ENCODE results near the gene OR4C16.

The OR4C16 gene, protein sequence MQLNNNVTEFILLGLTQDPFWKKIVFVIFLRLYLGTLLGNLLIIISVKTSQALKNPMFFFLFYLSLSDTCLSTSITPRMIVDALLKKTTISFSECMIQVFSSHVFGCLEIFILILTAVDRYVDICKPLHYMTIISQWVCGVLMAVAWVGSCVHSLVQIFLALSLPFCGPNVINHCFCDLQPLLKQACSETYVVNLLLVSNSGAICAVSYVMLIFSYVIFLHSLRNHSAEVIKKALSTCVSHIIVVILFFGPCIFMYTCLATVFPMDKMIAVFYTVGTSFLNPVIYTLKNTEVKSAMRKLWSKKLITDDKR

GRCh38 chr11:55571828-55572227 is at the start of gene OR4C16:
Gene OR4C16, plus strand, starts transcription at chr11:55572128. Its CDS starts 0 bp downstream, at chr11:55572128.
- Histone ChIP-seq H3K27me3 (ENCODE audit: insufficient read depth, poor library complexity, severe bottlenecking) (no peaks in the 10 kb centered on the region), H3K4me3 (ENCODE audit: severe bottlenecking) (no peak within 1 kb of the TSS), H3K9me3 (ENCODE audit: severe bottlenecking) (peaks cover under 1% of the 10 kb centered on the region), H3K27ac (ENCODE audit: poor library complexity, severe bottlenecking) (no peak within 1 kb of the TSS), H3K4me1 (ENCODE audit: insufficient read depth, poor library complexity, severe bottlenecking) (no peaks in the 10 kb centered on the region), H3K36me3 (ENCODE audit: low read depth) (no peaks in the 10 kb centered on the region)
- DNase-seq (ENCODE audit: low spot score) (no peak), ATAC-seq (ENCODE audit: low read depth) (no peak)
- no peak for TF ChIP-seq CTCF (IDR thresholded peaks at IDR 0.05; ENCODE audit: poor library complexity, severe bottlenecking)

DNA sequence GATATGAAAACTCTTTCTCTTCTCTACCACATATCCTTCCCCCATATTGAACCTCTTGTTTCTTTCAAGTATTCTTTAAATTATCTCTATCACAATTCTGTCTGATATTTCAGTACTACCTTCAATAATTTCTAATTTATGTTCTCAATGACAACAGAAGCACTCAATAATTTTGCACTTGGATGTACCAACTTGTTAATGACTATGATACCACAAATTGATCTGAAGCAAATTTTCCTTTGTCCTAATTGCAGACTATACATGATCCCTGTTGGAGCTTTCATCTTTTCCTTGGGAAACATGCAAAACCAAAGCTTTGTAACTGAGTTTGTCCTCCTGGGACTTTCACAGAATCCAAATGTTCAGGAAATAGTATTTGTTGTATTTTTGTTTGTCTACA is 17.8 kb upstream of the OR4C16 start, which contains the start of gene OR4C15:
TSS of gene OR4C15 (plus strand) at position 301 of the 400 bp plus-strand sequence. CDS start at position 301, 0 bp downstream.
- H3K36me3 ChIP-seq (ENCODE audit: low read depth) = no peaks in the 10 kb centered on the region
- no peak within 1 kb of the TSS for H3K27ac ChIP-seq (ENCODE audit: poor library complexity, severe bottlenecking)
- H3K4me3 ChIP-seq (ENCODE audit: severe bottlenecking) = no peak within 1 kb of the TSS
- no peaks in the 10 kb centered on the region for H3K27me3 ChIP-seq (ENCODE audit: insufficient read depth, poor library complexity, severe bottlenecking)
- no peak for ATAC-seq (ENCODE audit: low read depth)
- H3K4me1 ChIP-seq (ENCODE audit: insufficient read depth, poor library complexity, severe bottlenecking) = no peaks in the 10 kb centered on the region
- no peak for DNase-seq (ENCODE audit: low spot score)
- no peak for TF ChIP-seq CTCF (IDR thresholded peaks at IDR 0.05; ENCODE audit: poor library complexity, severe bottlenecking)
- no peaks in the 10 kb centered on the region for H3K9me3 ChIP-seq (ENCODE audit: severe bottlenecking)

DNA sequence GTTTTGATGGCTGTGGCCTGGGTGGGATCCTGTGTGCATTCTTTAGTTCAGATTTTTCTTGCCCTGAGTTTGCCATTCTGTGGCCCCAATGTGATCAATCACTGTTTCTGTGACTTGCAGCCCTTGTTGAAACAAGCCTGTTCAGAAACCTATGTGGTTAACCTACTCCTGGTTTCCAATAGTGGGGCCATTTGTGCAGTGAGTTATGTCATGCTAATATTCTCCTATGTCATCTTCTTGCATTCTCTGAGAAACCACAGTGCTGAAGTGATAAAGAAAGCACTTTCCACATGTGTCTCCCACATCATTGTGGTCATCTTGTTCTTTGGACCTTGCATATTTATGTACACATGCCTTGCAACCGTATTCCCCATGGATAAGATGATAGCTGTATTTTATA is 620 bp downstream of the OR4C16 start:
- H3K36me3 ChIP-seq (ENCODE audit: low read depth) = no peaks in the 10 kb centered on the region
- TF ChIP-seq CTCF (IDR thresholded peaks at IDR 0.05; ENCODE audit: poor library complexity, severe bottlenecking) = no peak
- H3K27ac ChIP-seq (ENCODE audit: poor library complexity, severe bottlenecking) = no peak overlapping the region
- no peak for DNase-seq (ENCODE audit: low spot score)
- no peak for ATAC-seq (ENCODE audit: low read depth)
- H3K9me3 ChIP-seq (ENCODE audit: severe bottlenecking) = peaks cover 2% of the 10 kb centered on the region
- H3K4me1 ChIP-seq (ENCODE audit: insufficient read depth, poor library complexity, severe bottlenecking) = no peaks in the 10 kb centered on the region
- no peak overlapping the region for H3K4me3 ChIP-seq (ENCODE audit: severe bottlenecking)
- H3K27me3 ChIP-seq (ENCODE audit: insufficient read depth, poor library complexity, severe bottlenecking) = no peaks in the 10 kb centered on the region

GRCh38 chr11:55607545-55607944 is 35.6 kb downstream of the OR4C16 start, which contains the start of gene OR4C11:
Gene OR4C11, minus strand, starts transcription at chr11:55607645. Its CDS starts 3,272 bp downstream, at chr11:55604373.
- no peak for ATAC-seq (ENCODE audit: low read depth)
- Histone ChIP-seq H3K36me3 (ENCODE audit: low read depth) (no peaks in the 10 kb centered on the region), H3K4me1 (ENCODE audit: insufficient read depth, poor library complexity, severe bottlenecking) (no peaks in the 10 kb centered on the region), H3K27me3 (ENCODE audit: insufficient read depth, poor library complexity, severe bottlenecking) (no peaks in the 10 kb centered on the region), H3K27ac (ENCODE audit: poor library complexity, severe bottlenecking) (no peak within 1 kb of the TSS), H3K4me3 (ENCODE audit: severe bottlenecking) (no peak within 1 kb of the TSS), H3K9me3 (ENCODE audit: severe bottlenecking) (no peaks in the 10 kb centered on the region)
- TF ChIP-seq CTCF (IDR thresholded peaks at IDR 0.05; ENCODE audit: poor library complexity, severe bottlenecking) = no peak
- DNase-seq (ENCODE audit: low spot score) = no peak

All from RWPE2 (cell line).